GM12878 (cell line): ENCODE data around the gene RRN3. TPM values are rescaled to one million over a fixed set of nuclear protein-coding genes. Genes with fewer than 3 reads are reported as not detected.
A peak's percentile ranks its signal among the peaks of the same experiment; 100 is the strongest.
"Not testable (repeated sequence)": the region's sequence is repeated elsewhere in the genome, so short reads cannot be mapped to it uniquely, and the experiment has no call there.

Experiments
- ATAC-seq: fragments of 200-7000 bp; cut with Tn5 transposase; 3 replicates; pipeline ENCODE4 v1.9.1; 2020; ENCODE audit warnings: mild to moderate bottlenecking, moderate library complexity
- BruUV-seq: library from RNA; stranded (reverse); fragments of 400-500 nt; replicated peaks from 2 replicates; lab custom pipeline; 2021; lab: Mats Ljungman, UMichigan
- CTCF ChIA-PET: fragments of 300-600 bp; sonication (Branson Sonifier 250); formaldehyde crosslinking; extraction: SDS; loops from one replicate; lab custom pipeline; 2021; ENCODE audit warnings: inconsistent platforms; lab: Yijun Ruan, JAX
- POLR2A ChIA-PET: fragments of 350-600 bp; formaldehyde crosslinking; extraction: SDS; loops from one replicate; lab custom pipeline; 2021; ENCODE audit warnings: inconsistent platforms; lab: Charles Lee
- RAD21 ChIA-PET: fragments of 300-600 bp; sonication (Branson Sonifier 250); formaldehyde crosslinking; loops from one replicate; lab custom pipeline; 2023; ENCODE audit warnings: antibody characterized with exemption; ENCODE audit not compliant: unreplicated experiment; lab: Charles Lee
- SMC1A ChIA-PET: fragments of 300-600 bp; sonication (Branson Sonifier 250); formaldehyde crosslinking; loops from one replicate; lab custom pipeline; 2023; ENCODE audit not compliant: unreplicated experiment, uncharacterized antibody; lab: Charles Lee
- DNase-seq: peaks from one replicate; pipeline ENCODE4 v3.0.0-alpha.2; 2011; ENCODE audit warnings: low read depth, low spot score
- FAIRE-seq: peaks from 3 replicates; lab custom pipeline; 2011; peaks lifted over from hg19 to GRCh38; lab: Jason Lieb, UNC
- H2AFZ ChIP-seq: 2 replicates; pipeline ENCODE4 v1.6.0; 2011; ENCODE audit warnings: low read depth, low read length, control low read depth; ENCODE audit not compliant: control insufficient read depth
- H3K27ac ChIP-seq: 2 replicates; pipeline ENCODE4 v1.5.1; 2011; ENCODE audit warnings: control low read depth; ENCODE audit not compliant: control insufficient read depth, insufficient read depth
- H3K27me3 ChIP-seq, 2 experiments: replicated peaks in 1 of 2; 2 replicates each; pipeline versions ENCODE4 v1.6.0 to v1.6.1; 2011; ENCODE audit warnings: low read length in 1 of 2; ENCODE audit not compliant: control insufficient read depth in 2 of 2, insufficient read depth in 2 of 2
- H3K36me3 ChIP-seq, 2 experiments: 2 replicates each; pipeline ENCODE4 v1.5.1; 2011; ENCODE audit warnings: low read length in 1 of 2; ENCODE audit not compliant: control insufficient read depth in 2 of 2, insufficient read depth in 2 of 2
- H3K4me1 ChIP-seq: 2 replicates; pipeline ENCODE4 v1.6.1; 2011; ENCODE audit warnings: mild to moderate bottlenecking, low read length, moderate library complexity, mixed read lengths; ENCODE audit not compliant: control insufficient read depth, insufficient read depth
- H3K4me2 ChIP-seq: 2 replicates; pipeline ENCODE4 v1.6.0; 2011; ENCODE audit warnings: control low read depth; ENCODE audit not compliant: control insufficient read depth, insufficient read depth
- H3K4me3 ChIP-seq: fragments of 200-600 bp; sonication (generic); 2 replicates; pipeline ENCODE4 v1.5.1; 2016
- H3K79me2 ChIP-seq: 2 replicates; pipeline ENCODE4 v1.6.0; 2011; ENCODE audit warnings: low read length; ENCODE audit not compliant: control insufficient read depth, insufficient read depth
- H3K9ac ChIP-seq: 2 replicates; pipeline ENCODE4 v1.8.0; 2011; ENCODE audit warnings: low read length, control low read depth, mixed read lengths; ENCODE audit not compliant: control insufficient read depth, insufficient read depth
- H3K9me3 ChIP-seq: replicated peaks from 3 replicates; pipeline ENCODE4 v1.5.1; 2011; ENCODE audit warnings: mild to moderate bottlenecking, low read length; ENCODE audit not compliant: control insufficient read depth, insufficient read depth
- H4K20me1 ChIP-seq: 2 replicates; pipeline ENCODE4 v1.6.0; 2011; ENCODE audit not compliant: control insufficient read depth, insufficient read depth
- NFYB ChIP-seq: IDR thresholded peaks from 2 replicates; pipeline ENCODE4 v1.6.1; 2011; ENCODE audit warnings: low read depth, mild to moderate bottlenecking, low read length, improper control_type of control experiment, moderate library complexity; ENCODE audit not compliant: insufficient read depth
- RAD21 ChIP-seq: IDR thresholded peaks from 2 replicates; pipeline ENCODE4 v1.6.1; 2011; ENCODE audit warnings: mild to moderate bottlenecking, low read depth, low read length, moderate library complexity; ENCODE audit not compliant: insufficient read depth
- SP1 ChIP-seq: IDR thresholded peaks from one replicate; pipeline ENCODE4 v1.6.1; 2011; ENCODE audit warnings: low read depth, low read length
- WGBS: methylation state at CpG from one replicate; pipeline ENCODE4 v1.1.6; 2016; ENCODE audit warnings: low lambda C conversion rate; ENCODE audit not compliant: insufficient replicate concordance, insufficient coverage; ENCODE audit errors: missing lambda C conversion rate; 5-methylcytosine and 5-hydroxymethylcytosine counted together
- in situ Hi-C: fragments of 300-500 bp; cut with MboI; formaldehyde crosslinking; loops from 9 replicates; pipeline ENCODE4 v1.14.3; 2018; ENCODE audit warnings: mixed read lengths
- intact Hi-C: fragments of 100-400 bp; cut with micrococcal nuclease; formaldehyde crosslinking; loops from one replicate; pipeline ENCODE4 v1.14.2; 2022; ENCODE audit not compliant: unreplicated experiment
- polyA plus RNA-seq, 11 experiments: library from polyadenylated mRNA; depleted of rRNA in 4 of 11; unstranded in 6 of 11; stranded (reverse) in 5 of 11; fragments of >200 nt; fragmentation: Nextera tagmentation in 4 of 11; fragmentation: Illumina TruSeq in 1 of 11; extraction: Ambion mirVana in 4 of 11; extraction: Trizol in 1 of 11; gene quantifications; 1 replicate in 1 of 11; 2 replicates in 10 of 11; pipeline versions ENCODE4 v1.2.1 to v1.2.3, GENCODE V29; 2011 to 2016; ENCODE audit warnings: inconsistent platforms in 2 of 11, missing spikeins in 2 of 11, low read depth in 1 of 11
- total RNA-seq, 4 experiments: library from RNA; depleted of rRNA in 3 of 4; stranded (reverse); fragments of >200 nt in 3 of 4; fragmentation: Illumina TruSeq in 1 of 4; extraction: Trizol in 1 of 4; gene quantifications; 2 replicates each; pipeline versions ENCODE4 v1.2.1 to v1.2.3, GENCODE V29; 2013 to 2021
- TF ChIP-seq, protein P1 (sequence below): IDR thresholded peaks from 2 replicates; pipeline ENCODE4 v1.6.1; 2011; ENCODE audit warnings: mild to moderate bottlenecking, low read depth, low read length, moderate library complexity; ENCODE audit not compliant: insufficient replicate concordance
- TF ChIP-seq, protein P2 (sequence below), 3 experiments: IDR thresholded peaks in 2 of 3; conservative IDR thresholded peaks in 1 of 3; 2 replicates each; pipeline ENCODE4 v1.5.1; 2011; ENCODE audit warnings: low read depth in 3 of 3, low read length in 3 of 3, mild to moderate bottlenecking in 3 of 3, control low read depth in 2 of 3, moderate library complexity in 2 of 3, inconsistent platforms in 1 of 3, mixed read lengths in 1 of 3; ENCODE audit not compliant: control insufficient read depth in 2 of 3, insufficient read depth in 1 of 3; ENCODE audit errors: extremely low read depth in 1 of 3
- TF ChIP-seq, protein P3 (sequence below): fragments of 450-650 bp; IDR thresholded peaks from 2 replicates; pipeline ENCODE4 v1.6.1; 2016; ENCODE audit warnings: mild to moderate bottlenecking

The RRN3 gene
- total and polyA plus RNA-seq, 10 of the 15 experiments (the other 5 are each of a cell fraction or from before 2014, with no cell fraction given): 21.9 to 55.5 (median 33.2) TPM

- H3K4me3 ChIP-seq, H3K4me2 ChIP-seq, CTCF ChIA-PET, H3K9ac ChIP-seq, H3K27me3 ChIP-seq, DNase-seq, H3K4me1 ChIP-seq, H3K27ac ChIP-seq, in situ Hi-C loops, SMC1A ChIA-PET, H2AFZ ChIP-seq, FAIRE-seq, intact Hi-C loops, H4K20me1 ChIP-seq, H3K79me2 ChIP-seq, RAD21 ChIA-PET, H3K9me3 ChIP-seq, POLR2A ChIA-PET, BruUV-seq: not testable (repeated sequence)
- H3K36me3 ChIP-seq: peaks cover 6 to 18% of the 10 kb centered on the region in 2 experiments
- TF ChIP-seq NFYB: peak; percentile 56; the same call in 1 of the 2 replicates
- TF ChIP-seq, protein P1, sequence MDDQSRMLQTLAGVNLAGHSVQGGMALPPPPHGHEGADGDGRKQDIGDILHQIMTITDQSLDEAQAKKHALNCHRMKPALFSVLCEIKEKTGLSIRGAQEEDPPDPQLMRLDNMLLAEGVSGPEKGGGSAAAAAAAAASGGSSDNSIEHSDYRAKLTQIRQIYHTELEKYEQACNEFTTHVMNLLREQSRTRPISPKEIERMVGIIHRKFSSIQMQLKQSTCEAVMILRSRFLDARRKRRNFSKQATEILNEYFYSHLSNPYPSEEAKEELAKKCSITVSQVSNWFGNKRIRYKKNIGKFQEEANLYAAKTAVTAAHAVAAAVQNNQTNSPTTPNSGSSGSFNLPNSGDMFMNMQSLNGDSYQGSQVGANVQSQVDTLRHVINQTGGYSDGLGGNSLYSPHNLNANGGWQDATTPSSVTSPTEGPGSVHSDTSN: peak; percentile 86
- peak; percentile 44; the same call in 1 of the 2 replicates for TF ChIP-seq RAD21
- TF ChIP-seq, protein P2, sequence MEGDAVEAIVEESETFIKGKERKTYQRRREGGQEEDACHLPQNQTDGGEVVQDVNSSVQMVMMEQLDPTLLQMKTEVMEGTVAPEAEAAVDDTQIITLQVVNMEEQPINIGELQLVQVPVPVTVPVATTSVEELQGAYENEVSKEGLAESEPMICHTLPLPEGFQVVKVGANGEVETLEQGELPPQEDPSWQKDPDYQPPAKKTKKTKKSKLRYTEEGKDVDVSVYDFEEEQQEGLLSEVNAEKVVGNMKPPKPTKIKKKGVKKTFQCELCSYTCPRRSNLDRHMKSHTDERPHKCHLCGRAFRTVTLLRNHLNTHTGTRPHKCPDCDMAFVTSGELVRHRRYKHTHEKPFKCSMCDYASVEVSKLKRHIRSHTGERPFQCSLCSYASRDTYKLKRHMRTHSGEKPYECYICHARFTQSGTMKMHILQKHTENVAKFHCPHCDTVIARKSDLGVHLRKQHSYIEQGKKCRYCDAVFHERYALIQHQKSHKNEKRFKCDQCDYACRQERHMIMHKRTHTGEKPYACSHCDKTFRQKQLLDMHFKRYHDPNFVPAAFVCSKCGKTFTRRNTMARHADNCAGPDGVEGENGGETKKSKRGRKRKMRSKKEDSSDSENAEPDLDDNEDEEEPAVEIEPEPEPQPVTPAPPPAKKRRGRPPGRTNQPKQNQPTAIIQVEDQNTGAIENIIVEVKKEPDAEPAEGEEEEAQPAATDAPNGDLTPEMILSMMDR (IDR thresholded peaks at IDR 0.05 in 2 of 3, conservative IDR thresholded peaks at IDR 0.05 in 1 of 3; ENCODE audit: control insufficient read depth in 2 of 3, extremely low read depth in 1 of 3, insufficient read depth in 1 of 3, low read depth in 3 of 3, low read length in 3 of 3): peak; percentile 46 to 50 (median 49); a peak in 5 of 6 replicates
- TF ChIP-seq, protein P3, sequence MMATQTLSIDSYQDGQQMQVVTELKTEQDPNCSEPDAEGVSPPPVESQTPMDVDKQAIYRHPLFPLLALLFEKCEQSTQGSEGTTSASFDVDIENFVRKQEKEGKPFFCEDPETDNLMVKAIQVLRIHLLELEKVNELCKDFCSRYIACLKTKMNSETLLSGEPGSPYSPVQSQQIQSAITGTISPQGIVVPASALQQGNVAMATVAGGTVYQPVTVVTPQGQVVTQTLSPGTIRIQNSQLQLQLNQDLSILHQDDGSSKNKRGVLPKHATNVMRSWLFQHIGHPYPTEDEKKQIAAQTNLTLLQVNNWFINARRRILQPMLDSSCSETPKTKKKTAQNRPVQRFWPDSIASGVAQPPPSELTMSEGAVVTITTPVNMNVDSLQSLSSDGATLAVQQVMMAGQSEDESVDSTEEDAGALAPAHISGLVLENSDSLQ: peak; percentile 93
- TF ChIP-seq SP1: peak; percentile 50
- 10% methylated on average over 4 of the region's 4 CpGs for WGBS
- ATAC-seq: peak; percentile 99
Observed at GRCh38 chr16:15022194-15022593, 71.9 kb downstream of the RRN3 start.

GRCh38 chr16:15021429-15021828 lies 72.6 kb downstream of the RRN3 start:
- POLR2A ChIA-PET, H3K27me3 ChIP-seq, FAIRE-seq, H4K20me1 ChIP-seq, intact Hi-C loops, H3K79me2 ChIP-seq, H3K4me2 ChIP-seq, DNase-seq, H3K9me3 ChIP-seq, H2AFZ ChIP-seq, H3K4me3 ChIP-seq, RAD21 ChIA-PET, ATAC-seq, H3K4me1 ChIP-seq, H3K9ac ChIP-seq, BruUV-seq, CTCF ChIA-PET, SMC1A ChIA-PET, in situ Hi-C loops, H3K27ac ChIP-seq: not testable (repeated sequence)
- 93% methylated on average over 7 of the region's 7 CpGs for WGBS
- H3K36me3 ChIP-seq: peaks cover 7 to 21% of the 10 kb centered on the region in 2 experiments
